HG02943 (cell line): ENCODE measurements around the gene TPD52L1.
"Not testable (repeated sequence)": the region's sequence is repeated elsewhere in the genome, so short reads cannot be mapped to it uniquely, and the experiment has no call there.

Source experiments
- ATAC-seq: cut with Tn5 transposase; IDR thresholded peaks from one replicate; pipeline ENCODE4 v1.9.1; 2021; ENCODE audit warnings: mild to moderate bottlenecking, low read depth, moderate library complexity; ENCODE audit not compliant: unreplicated experiment

Gene TPD52L1

GRCh38 chr6:125138083-125138482 is 15.5 kb upstream of the TPD52L1 start:
- ATAC-seq: no peak

- no peak for ATAC-seq
Observed at GRCh38 chr6:125140808-125141207, 12.8 kb upstream of the TPD52L1 start.

GRCh38 chr6:125142618-125143017 is 11.0 kb upstream of the TPD52L1 start:
- ATAC-seq: no peak

DNA sequence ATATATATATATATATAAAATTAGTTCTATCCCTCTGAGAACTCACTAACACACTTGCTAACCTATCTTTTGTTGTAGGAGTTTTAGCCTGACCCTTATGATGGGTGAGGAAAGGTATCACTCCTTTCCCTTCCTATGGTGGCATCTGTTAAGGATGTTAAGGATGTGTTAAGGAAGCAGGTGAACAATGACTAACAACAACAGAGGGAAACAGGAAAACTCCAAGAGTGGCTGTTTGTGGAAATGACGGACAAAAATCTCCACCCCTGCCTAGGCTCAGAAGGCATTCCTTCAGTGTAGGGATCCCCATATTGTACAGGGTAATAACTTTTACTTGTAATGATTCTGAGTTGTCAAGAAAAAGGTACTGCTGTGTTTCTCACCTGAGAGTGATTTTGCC is 8.8 kb upstream of the TPD52L1 start:
- ATAC-seq: no peak

DNA sequence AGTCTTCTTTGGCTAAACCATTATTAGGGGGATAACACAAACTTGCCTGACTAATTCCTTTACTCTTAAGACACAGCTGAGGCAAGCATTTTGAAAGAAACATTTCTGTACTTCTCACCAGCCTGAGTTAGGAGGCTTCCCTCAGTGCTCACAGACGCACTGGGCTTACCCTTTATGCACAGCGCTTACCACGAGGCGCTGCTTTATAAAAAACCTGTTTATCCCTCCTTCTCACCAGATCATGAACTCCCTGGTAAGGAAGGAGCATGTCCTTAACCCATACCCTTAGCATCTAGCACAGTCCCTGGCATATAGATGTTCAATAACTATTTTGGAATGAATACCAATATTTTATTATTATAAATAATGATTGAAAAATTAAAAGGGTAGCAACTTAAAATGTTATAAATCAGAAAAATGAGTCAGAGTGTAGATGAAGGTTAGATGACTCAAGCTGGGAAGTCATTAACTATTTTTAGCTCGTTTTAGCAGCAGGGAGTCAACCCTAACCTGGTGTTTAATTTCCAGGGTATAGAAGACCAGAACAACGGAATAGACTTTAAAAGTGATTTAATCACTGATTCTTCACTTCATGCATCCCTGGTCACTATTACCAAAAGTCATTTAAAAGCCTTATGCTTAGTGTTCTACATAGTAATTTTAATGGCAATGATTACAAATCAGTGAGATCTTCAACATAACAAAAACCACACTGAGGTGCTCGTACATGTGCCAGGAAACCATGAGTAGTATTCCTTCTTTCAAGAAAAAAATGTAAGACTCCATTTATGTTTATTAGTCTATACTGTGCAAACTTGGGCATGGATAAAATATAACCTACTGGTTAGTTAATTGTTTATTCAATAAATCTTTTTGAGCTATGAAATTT is 4.1 kb upstream of the TPD52L1 start:
- no peak for ATAC-seq

DNA sequence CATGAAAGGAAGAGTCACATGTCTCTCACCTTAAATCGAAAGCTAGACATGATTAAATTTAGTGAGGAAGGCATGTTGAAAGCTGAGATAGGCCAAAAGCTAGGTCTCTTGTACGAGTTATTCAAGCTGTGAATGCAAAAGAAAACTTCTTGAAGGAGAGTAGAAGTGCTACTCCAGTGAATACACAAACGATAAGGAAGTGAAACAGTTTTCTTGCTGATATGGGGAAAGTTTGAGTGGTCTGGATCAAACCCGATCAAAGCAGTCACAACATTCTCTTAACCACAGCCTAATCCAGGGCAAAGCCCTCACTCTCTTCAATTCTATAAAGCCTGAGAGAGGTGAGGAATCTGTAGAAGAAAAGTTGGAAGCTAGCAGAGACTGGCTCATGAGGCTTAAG is 1.9 kb upstream of the TPD52L1 start:
- no peak for ATAC-seq

DNA sequence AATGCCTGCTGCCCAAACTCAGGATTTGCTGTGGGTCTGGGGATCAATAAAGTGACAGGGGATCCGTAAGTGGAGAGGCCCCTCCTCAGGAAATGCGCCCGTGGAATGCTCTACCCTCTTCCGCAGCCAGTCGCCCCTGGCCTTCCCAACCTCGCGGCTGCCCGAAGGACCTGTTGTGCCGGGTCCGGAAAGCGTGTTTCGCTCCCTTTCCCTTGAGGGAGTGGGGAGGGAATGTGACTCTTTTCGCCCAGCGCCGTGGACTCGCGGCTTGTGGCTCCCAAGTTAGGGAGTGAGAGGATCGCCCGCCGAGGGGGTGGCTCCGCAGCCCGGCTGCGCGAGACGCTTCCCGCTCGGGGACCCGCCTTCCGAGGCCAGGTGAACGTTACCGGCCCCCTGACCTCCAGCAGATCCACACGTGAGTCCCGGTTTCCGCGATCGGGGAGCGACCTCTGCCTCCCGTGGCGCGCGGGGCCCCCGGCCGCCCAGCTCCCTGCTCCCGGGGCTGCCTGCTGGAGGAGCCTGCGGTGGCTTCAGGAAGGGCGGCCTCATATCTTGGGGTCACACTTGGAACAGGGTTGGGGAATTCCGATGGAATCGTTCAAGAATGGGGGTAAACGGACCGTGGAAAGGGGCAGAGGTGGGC is 666 bp downstream of the TPD52L1 start:
- no peak for ATAC-seq

DNA sequence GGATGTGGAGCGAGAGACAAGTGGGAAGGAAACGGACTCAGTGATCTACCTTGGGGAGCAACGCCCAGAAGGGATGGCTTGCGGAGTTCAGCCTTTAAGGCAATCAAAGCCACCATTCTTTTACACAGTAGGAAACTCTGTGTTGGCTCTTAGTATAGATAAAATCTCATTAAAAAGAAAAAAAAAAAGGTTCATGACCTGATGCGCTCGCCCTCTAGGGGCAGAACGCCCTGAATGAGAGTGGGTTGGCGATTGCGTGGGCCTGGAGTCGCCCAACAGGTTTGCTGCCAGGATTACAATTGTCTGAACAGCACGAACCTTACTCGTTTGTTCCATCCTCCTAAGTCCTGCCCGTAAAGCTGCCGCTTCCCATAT is 1.2 kb downstream of the TPD52L1 start:
- ATAC-seq: no peak

DNA sequence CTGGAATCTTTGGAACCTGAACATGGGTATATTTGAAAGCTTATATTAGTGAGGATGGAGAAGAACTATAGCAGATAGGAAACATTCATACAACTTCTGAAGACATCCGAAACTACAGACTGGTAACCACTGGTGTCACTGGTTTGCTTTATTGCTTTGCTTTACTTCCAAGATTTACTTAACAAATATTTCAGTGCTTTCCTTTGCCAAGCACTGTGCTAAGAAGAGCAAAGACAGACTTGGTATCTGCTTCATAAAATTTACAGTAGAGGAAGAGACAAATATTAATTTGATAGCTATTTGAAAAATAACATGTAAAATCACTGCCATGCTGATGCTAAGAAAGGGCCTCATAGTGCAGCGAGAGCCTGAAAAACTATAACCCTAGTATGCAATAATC is 1.8 kb downstream of the TPD52L1 start:
- ATAC-seq: no peak

DNA sequence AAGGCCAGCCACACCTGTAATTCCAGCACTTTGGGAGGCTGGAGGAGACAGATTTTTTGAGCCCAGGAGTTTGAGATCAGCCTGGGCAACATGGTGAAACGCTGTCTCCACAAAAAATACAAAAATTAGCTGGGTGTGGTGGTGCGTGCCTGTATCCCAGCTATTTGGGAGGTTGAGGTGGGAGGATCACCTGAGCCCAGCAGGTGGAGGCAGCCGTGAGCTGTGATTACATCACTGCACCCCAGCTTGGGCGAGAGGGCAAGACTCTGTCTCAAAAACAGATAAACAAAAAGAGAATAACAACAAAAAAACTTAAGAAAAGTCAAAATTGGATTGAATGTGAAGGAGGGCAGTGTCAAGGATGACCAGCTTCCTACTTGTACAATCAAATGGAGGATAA is 2.9 kb downstream of the TPD52L1 start:
- ATAC-seq: no peak

GRCh38 chr6:125157280-125157679 is 3.7 kb downstream of the TPD52L1 start:
- ATAC-seq: no peak

- ATAC-seq: no peak
Observed at GRCh38 chr6:125157725-125158124, 4.2 kb downstream of the TPD52L1 start.

DNA sequence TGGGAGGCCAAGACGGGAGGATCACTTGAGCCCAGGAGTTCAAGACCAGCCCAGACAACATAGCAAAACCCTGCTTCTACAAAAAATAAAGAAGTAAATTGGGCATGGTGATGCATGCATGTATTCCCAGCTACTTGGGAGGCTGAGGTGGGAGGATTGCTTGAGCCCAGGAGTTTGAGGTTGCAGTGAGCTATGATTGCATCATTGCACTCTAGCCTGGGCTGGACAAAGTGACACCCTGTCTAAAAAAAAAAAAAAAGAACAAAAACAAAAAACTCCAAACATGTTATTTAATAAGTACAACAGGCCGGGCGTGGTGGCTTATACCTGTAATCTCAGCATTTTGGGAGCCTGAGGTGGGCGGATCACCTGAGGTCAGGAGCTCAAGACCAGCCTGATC is 9.8 kb downstream of the TPD52L1 start:
- ATAC-seq: not testable (repeated sequence)

DNA sequence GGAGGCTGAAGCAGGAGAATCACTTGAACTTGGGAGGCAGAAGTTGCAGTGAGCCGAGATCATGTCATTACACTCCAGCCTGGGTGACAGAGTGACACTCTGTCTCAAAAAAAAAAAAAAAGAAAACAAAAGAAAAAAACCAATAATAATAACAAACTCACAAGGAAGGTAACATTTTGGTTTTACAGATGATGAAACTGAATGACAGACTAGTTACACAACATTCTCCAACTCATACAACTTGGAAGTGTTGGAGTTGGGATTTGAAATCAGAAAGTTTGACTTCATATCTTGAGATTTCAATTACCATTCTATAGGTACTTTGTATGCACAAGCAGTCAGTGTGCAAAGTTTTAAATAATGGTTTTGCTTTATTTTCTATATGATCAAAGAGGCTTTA is 10.2 kb downstream of the TPD52L1 start:
- ATAC-seq: no peak

DNA sequence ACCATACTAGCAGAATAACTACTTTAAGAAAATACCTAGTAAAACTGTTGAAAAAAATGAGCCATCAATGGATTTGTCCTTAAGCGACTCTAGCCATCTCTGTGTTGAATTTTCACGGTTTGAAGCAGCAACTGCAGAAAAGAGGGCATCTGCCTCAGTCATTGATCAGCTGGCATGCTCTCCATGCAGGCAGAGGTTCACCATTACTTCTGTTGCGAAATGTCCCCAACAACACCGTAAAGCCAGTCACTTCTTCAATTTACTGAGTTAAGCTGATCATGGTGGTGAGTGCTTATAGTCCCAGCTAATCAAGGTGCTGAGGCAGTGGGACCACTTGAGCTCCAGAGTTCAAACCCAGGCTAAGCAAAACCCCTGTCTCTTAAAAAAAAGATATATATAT is 11.1 kb downstream of the TPD52L1 start:
- no peak for ATAC-seq

GRCh38 chr6:125165256-125165655 is 11.7 kb downstream of the TPD52L1 start:
- no peak for ATAC-seq

GRCh38 chr6:125165776-125166175 is 12.2 kb downstream of the TPD52L1 start:
- ATAC-seq: no peak

DNA sequence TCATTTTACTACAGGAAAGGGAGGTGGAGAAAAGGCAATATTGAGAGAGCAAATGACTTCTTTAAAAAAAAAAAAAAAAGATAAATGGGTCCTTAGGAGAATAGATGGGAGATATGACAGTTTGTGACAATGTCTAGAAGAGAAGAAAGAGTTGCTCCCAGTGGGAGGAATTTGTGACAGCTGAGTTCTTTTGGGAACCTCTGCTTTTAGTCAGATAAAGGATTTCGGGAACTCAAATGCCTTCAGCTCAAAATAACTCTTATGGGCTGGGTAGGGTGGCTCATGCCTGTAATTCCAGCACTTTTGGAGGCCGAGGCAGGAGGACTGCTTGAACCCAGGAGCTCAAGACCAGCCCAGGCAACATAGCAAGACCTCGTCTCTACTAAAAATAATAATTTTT is 13.1 kb downstream of the TPD52L1 start:
- ATAC-seq: no peak

DNA sequence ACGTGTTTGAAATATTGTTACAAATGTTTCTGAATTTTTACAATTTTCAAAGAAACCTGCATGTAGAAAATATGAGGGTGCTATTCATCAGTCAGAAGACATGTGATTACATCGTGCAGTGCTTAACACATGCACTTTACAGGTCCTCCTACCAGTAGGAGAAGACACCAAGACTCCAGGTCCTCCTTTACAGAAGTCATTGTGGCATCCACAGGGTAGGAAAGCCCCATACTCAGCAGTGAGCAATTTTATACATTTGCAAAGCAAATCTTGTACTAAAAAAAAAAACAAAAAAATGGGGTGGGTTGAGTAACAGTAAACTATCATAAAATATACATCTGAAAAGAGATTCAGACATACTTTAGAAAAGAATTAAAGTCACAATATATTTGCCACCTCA is 14.0 kb downstream of the TPD52L1 start:
- no peak for ATAC-seq

DNA sequence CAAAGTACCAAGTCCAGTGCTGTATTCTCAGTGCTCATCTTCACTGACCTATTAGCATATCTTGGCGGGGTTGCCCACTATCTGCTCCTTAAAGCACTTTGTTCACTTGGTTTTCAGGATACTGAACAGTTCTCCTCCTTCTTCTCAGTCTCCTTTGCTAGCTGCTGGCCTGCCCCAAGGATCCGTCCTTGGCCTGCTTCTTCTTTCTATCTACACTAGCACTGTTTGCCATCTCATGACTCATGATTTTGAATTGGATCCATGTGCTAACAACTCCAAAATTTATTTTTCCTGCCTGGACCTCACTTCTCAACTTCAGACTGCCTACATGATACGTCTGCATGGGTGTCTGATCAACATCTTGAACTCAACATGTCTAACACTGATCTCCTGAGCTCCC is 15.5 kb downstream of the TPD52L1 start:
- ATAC-seq: no peak

DNA sequence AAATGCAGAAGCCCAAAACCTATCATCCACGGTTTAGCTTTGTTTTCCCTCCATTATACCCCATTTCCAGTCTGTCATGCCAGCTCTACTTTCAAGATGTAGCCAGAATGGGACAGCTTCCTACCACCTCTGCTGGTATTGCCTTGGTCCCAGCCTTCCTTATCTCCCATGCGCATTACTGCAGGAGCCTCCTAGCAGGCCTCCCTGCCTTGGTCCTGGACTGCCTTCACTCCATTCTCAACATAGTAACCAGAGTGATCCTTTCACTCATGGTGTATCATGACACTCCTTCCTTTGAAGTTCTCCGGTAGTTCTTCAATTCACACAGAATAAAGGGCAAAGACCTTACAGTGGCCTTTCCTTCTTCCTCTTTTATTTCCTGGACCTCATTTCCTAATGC is 15.9 kb downstream of the TPD52L1 start:
- ATAC-seq: no peak

DNA sequence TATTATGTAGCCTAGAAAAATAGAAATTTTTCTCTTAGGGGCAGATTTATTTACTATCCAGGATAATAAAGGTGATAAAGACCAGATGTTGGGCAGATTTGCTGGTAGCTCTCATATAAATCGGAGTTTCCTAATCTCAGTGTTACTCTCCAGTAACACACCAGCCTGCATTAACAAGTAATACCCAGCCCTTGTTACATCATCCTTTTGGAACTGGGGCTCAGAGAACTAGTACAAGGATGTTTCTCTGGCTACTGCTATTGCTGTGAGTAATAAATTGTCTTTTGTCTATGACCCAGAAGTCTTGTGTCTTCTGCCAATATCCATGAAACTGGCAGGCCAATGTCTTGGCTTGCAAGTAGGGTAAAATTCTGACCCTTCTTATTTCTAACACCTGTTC is 16.8 kb downstream of the TPD52L1 start:
- no peak for ATAC-seq
